ENCODE data around the gene ARPC5L.

- TF ChIP-seq POU2F2 (IDR thresholded peaks at IDR 0.05; ENCODE audit: low read depth, low read length) (no peak), POLR2A (IDR thresholded peaks at IDR 0.05; ENCODE audit: low read depth, low read length) (no peak), TAF1 (IDR thresholded peaks at IDR 0.05; ENCODE audit: low read depth, low read length) (no peak), POLR2AphosphoS5 (IDR thresholded peaks at IDR 0.05; ENCODE audit: low read depth, low read length) (no peak)
Measured at GRCh38 chr9:124890179-124890578, 28.2 kb downstream of the ARPC5L start.

Data from GM12891 (cell line).